Embryonic facial prominence (tissue), 1 donor: ENCODE measurements around the gene PAK4.

Source experiments
- DNase-seq: peaks from one replicate; pipeline ENCODE4 v3.0.0-alpha.2; 2016; ENCODE audit errors: extremely low spot score

Gene PAK4

GRCh38 chr19:39146686-39147450 is 21.3 kb downstream of the PAK4 start:
- DNase-seq, result no peak

DNA sequence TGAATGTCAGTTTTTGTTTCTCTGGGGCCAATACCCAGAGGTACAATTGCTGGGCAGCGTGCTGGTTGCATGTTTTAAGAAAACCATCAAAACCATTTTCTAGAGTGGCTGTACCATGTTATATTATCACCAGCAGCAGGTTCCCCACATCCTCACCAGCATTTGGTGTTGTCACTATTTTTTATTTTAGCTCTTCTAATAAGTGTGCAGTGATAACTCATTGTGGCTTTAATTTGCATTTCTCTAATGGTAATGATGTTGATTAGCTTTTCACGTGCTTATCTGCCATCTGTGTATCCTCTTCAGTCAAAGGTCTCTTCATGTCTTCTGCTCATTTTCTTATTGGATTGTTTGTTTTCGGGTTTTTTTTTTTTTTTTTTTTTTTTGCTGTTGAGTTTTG is 21.9 kb downstream of the PAK4 start:
- DNase-seq, result no peak

GRCh38 chr19:39148939-39149529 is 23.4 kb downstream of the PAK4 start:
- no peak for DNase-seq

GRCh38 chr19:39150235-39150634 is 24.6 kb downstream of the PAK4 start:
- DNase-seq, result no peak

DNA sequence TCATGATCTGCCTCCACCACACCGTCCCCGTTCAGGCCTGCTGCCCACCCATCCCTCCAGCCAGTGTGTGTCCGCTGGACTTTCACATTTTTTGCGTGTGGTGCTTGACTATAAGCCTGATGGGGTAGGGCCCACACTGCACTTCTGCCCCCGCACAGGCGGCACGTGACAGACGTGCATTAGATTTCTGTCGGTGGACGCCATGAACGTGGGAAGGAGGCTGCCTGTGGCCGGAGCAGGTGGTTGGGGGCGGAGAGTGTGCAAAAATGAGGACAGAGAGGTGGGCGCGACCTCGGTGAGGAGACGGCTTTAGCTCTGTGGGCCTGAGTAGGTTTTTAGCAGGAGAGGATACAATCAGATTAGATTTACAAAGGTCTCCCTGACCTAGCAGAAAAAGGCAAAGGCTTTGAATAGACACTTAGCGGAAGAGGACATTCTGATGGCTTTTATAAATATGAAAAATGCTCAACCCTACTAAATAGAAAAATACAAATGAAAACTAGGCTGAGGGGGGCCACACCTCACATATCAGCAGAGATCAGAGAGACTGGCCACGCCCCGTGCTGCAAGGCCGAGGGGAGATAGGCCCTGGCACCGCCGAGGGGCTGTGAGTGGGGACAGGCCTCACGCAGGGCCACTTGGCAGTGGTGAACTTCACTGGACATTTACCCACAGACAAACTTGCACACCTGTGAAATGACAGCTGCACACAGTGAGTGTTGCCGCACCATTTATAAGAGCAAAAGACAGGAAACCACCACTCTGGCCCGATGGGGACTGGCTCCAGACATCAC is 25.4 kb downstream of the PAK4 start:
- DNase-seq, result no peak

GRCh38 chr19:39152066-39152465 is 26.5 kb downstream of the PAK4 start:
- DNase-seq, result no peak

DNA sequence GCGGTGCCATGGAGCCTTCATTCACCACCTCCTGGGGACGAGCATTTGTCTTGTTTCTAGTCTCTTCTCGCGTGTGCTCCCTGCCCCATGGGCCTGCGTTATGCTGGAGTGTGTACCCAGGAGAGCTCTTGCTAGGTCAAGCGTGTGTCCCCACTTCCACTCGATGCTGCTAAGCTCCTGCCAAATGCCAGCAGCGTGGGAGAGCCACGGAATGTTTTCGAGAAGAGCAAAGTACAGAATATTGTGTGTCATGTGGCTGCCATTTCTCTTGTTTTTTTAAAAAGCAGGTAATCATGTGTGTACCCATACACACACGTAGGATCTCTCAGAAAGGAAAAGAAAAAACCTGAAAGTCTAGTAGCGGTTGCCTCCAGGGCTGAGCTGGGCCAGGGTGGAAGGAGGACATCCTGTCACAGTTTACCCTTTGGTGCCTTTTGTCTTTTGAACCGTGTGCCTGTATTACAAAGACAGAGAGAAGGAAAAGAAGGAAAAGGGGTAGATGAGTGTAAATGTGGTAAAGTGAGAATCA is 28.6 kb downstream of the PAK4 start:
- no peak for DNase-seq

DNA sequence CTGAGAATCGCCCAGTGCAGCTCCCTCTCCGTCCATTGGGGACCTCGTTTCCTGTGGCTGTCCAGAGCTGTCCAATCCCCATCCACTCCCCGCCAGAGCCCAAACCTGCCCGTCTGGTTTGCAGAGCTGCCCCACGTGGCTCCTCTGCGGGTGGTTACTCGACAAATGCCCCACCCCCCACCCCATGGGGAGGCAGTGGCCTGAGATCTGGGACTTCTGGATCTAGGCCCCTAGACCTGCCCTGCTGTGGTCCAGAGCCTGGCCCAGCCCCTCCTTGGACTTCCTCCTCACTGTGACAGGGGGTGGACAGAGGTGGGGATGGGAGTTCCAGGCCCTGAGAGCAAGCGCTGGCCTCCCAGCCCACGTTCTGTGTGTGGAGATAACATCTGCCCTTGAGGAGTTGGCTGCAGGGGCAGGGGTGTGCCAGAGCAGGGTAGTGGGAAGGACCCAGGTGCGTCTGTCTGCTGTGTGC is 29.1 kb downstream of the PAK4 start:
- DNase-seq, result no peak

GRCh38 chr19:39155114-39155700 is 29.6 kb downstream of the PAK4 start:
- no peak for DNase-seq

DNA sequence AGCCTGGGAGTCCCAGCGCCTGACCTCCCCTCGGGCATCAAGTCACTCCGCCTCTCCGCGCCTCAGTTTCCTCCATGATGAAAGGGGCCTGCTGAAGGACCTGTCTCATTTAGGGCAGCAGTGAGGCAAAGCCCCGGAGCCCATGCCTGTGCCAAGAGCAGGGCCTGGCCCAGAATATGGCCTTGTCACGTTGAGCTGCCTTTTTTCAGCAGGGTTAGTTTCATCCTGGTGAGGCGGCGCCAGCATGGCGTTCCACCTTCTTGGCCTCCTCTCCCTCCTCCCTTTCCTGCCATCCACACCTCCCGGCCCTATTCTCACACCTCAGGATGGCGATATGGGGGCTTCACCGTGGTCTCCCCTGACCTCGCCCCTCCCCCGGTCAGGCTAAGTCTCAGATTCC is 30.2 kb downstream of the PAK4 start:
- DNase-seq, result no peak

GRCh38 chr19:39156326-39157230 is 31.0 kb downstream of the PAK4 start:
- no peak for DNase-seq

DNA sequence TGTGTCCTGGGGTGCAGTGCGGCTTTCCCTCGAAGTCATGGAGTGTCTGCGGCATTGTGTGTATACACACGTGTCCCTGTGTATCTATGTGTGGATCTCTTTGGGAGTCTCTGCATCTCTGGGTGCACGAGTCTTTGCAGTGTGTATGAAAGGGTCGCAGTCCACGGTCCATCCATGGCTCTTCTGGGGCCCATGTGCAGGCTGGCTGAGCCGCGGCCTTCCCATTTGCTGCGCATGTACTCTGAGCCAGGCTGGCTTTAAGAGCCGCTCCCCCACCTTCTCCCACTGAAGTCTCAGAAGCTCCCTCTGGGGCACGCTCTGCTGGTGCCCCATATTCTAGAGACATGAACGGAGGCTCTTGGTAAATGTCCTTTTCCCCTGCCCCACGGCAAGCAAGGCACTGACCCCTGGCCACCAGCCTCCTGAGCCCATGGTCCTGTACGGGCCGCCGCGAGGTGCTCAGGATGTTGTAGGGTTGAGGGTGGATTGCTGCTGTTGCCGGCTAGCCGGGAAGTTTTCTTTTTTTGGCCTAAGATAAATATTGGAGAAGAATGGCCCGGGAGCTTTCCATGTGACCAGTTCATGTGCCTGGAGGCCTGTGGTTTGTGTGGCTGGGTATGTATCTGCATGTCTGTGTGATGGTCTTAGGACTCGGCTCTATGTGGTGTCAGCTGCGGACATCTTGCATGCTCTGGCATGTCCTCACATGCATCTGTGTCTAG is 31.9 kb downstream of the PAK4 start:
- no peak for DNase-seq

DNA sequence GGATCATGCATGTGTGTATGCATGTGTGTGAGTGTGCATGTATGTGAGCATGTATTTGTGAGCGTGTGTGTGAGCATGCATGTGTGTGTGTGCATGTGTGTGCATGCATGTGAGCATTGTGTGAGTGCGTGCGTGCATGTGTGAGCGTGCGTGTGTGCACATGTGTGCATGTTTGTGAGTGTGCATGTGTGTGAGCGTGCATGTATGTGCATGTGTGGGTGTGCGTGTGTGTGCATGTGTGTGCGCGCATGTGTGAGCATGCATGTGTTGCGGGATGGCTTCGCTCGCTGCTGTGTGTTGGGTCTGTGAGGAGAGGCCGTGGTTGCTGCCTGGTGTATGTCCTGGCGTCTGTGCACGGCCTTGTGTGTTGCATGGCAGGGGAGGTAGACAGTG is 32.4 kb downstream of the PAK4 start:
- no peak for DNase-seq

DNA sequence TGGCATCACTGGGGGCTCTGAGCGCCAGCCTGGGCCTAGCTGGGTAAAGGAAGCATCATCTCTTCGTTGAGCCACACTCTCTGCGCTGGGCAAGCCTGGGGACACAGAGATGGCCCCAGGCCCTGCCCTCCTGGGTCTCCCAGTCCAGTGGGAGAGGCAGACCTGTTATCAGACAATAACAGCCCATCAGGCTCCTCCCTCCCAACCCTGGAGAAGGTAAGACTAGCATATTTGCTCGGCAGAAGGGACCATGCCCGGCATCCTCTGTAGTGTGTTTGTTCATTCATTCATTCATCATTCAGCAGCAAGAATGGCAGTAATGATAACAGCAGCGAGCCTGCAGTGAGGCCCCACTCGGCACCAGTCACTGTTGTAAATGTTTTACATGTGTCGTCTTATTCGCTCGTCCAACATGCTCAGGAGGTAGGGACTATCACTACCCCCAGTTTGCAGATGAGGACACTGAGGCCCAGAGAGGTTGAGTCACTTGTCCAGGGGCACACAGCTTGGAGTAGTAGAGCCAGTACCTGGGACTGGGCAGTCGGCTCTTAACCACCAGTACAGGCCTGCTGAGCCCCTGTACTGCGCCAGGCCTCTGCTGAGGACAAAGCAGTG is 33.2 kb downstream of the PAK4 start:
- DNase-seq, result no peak

GRCh38 chr19:39160523-39160861 is 34.9 kb downstream of the PAK4 start:
- no peak for DNase-seq

GRCh38 chr19:39160889-39161672 is 35.5 kb downstream of the PAK4 start:
- DNase-seq, result no peak

DNA sequence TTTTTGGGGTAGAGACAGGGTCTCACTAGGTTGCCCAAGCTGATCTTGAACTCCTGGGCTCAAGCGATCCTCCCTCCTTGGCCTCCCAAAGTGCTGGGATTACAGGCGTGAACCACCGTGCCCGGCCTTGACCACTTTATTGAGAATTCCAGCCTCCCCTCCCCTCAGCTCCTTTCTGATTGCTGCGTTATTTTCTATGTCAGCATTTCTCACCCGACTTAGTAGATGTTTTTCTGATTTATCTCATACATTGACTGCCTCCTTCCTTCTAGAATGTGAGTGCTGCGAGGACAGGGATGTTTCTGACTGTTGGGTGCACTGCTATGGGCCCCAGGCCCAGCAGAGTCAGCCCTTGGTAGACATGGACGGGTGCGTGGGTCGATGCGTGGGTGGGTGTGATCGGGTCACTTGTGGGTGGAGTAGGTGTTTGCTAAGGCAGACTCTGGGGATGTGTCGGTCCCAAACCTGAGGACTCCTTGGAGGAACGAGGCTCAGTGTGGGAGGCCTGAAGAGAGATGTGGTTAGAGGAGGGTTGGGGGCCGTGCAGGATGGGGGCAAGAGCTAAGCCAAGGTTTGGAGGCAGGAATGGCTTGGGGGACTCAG is 37.0 kb downstream of the PAK4 start:
- no peak for DNase-seq

GRCh38 chr19:39163621-39164020 is 38.0 kb downstream of the PAK4 start:
- DNase-seq, result no peak

DNA sequence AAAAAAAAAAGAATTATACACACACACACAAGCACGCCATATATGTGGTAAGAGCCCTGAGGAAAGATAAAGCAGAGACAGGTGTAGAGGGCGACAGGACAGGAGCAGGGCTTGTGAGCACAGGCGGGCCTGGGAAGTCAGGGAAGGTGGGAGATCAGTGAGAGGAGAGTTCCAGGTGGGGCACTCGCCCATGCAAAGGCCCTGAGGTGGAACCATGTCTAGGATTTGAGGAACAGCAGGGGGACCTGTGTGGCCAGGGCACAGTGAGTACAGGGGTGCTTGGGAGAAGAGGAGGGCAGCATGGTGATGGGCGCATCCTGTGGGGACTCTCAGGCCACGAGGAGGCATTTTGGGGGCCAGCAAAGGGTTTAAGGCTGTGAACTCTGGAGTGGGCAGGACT is 38.7 kb downstream of the PAK4 start:
- no peak for DNase-seq
